Measurements from ENCODE around the gene PAX2.

- no peak for TF ChIP-seq OSR1 (CRISPR knock-in tag; IDR thresholded peaks at IDR 0.05)
- TF ChIP-seq ARNTL (CRISPR knock-in tag; IDR thresholded peaks at IDR 0.05; ENCODE audit: borderline replicate concordance, low read depth), result no peak
- TF ChIP-seq ZFP3 (CRISPR knock-in tag; IDR thresholded peaks at IDR 0.05), result no peak
- TF ChIP-seq ISL1 (CRISPR knock-in tag; IDR thresholded peaks at IDR 0.05), result no peak
- TF ChIP-seq ZC3H10 (CRISPR knock-in tag; IDR thresholded peaks at IDR 0.05), result no peak
- no peak for TF ChIP-seq TOX (CRISPR knock-in tag; IDR thresholded peaks at IDR 0.05; ENCODE audit: borderline replicate concordance)
- TF ChIP-seq ESRRG (CRISPR knock-in tag; IDR thresholded peaks at IDR 0.05), result no peak
Observed at GRCh38 chr10:100769481-100769880, 24.1 kb downstream of the PAX2 start.

Data from SK-N-SH treated with all-trans-retinoic acid at 6 μM for 48 hours (cell line).